HepG2 (cell line): Measurements from ENCODE around the gene POLR1H. TPM values are rescaled to one million over a fixed set of nuclear protein-coding genes. Genes with fewer than 3 reads are reported as not detected.

Source experiments
- HDAC1 ChIP-seq: sonication (generic); formaldehyde crosslinking; IDR thresholded peaks from 2 replicates; pipeline ENCODE4 v1.5.1; 2020; ENCODE audit warnings: mild to moderate bottlenecking, missing genetic modification reagents
- ISL2 ChIP-seq: sonication (generic); formaldehyde crosslinking; IDR thresholded peaks from 2 replicates; pipeline ENCODE4 v1.5.0; 2020; ENCODE audit warnings: missing genetic modification reagents
- ISX ChIP-seq: sonication (generic); formaldehyde crosslinking; conservative IDR thresholded peaks from 2 replicates; pipeline ENCODE4 v1.5.0; 2020; ENCODE audit warnings: missing genetic modification reagents
- RFX1 ChIP-seq: fragments of 450-650 bp; IDR thresholded peaks from 2 replicates; pipeline ENCODE4 v1.6.1; 2017
- RNF2 ChIP-seq: fragments of 450-650 bp; conservative IDR thresholded peaks from 2 replicates; pipeline ENCODE4 v1.6.1; 2016; ENCODE audit warnings: low read depth
- TEAD2 ChIP-seq: sonication (generic); formaldehyde crosslinking; IDR thresholded peaks from 2 replicates; pipeline ENCODE4 v1.9.0; 2021; ENCODE audit warnings: missing genetic modification reagents
- XRCC5 ChIP-seq: fragments of 200-400 bp; formaldehyde crosslinking; optimal IDR thresholded peaks from 2 replicates; pipeline ENCODE3; 2017; ENCODE audit warnings: mild to moderate bottlenecking, low read length
- ZNF660 ChIP-seq: sonication (generic); formaldehyde crosslinking; IDR thresholded peaks from 2 replicates; pipeline ENCODE4 v1.5.1; 2020; ENCODE audit warnings: mild to moderate bottlenecking, low read depth, missing genetic modification reagents, borderline replicate concordance
- ZNF678 ChIP-seq: sonication (generic); formaldehyde crosslinking; IDR thresholded peaks from 2 replicates; pipeline ENCODE4 v1.4.0; 2020; ENCODE audit warnings: mild to moderate bottlenecking, missing genetic modification reagents
- ZNF792 ChIP-seq: IDR thresholded peaks from 2 replicates; pipeline ENCODE4 v1.6.1; 2016
- polyA plus RNA-seq, 8 experiments: library from polyadenylated mRNA; depleted of rRNA in 3 of 8; stranded (reverse) in 7 of 8; unstranded in 1 of 8; fragments of >200 nt; fragmentation: Illumina TruSeq in 4 of 8; extraction: Trizol in 4 of 8; gene quantifications; 2 replicates each; pipeline versions ENCODE4 v1.2.1 to v1.2.3, GENCODE V29; 2011 to 2016; ENCODE audit warnings: low read depth in 4 of 8, missing spikeins in 1 of 8, mixed read lengths in 1 of 8; ENCODE audit not compliant: insufficient read depth in 1 of 8
- total RNA-seq, 5 experiments: library from RNA; depleted of rRNA; stranded (reverse); fragments of >200 nt; fragmentation: Illumina TruSeq; extraction: Trizol; gene quantifications; 2 replicates each; pipeline ENCODE4 v1.2.3, GENCODE V29; 2016; ENCODE audit warnings: low read depth in 1 of 5
- TF ChIP-seq, protein P1 (sequence below): sonication (generic); formaldehyde crosslinking; IDR thresholded peaks from 2 replicates; pipeline ENCODE4 v1.8.0; 2022; ENCODE audit warnings: mild to moderate bottlenecking, missing genetic modification reagents; ENCODE audit not compliant: insufficient replicate concordance
- TF ChIP-seq, protein P2 (sequence below): sonication (generic); formaldehyde crosslinking; conservative IDR thresholded peaks from 2 replicates; pipeline ENCODE4 v1.8.0; 2022; ENCODE audit warnings: mild to moderate bottlenecking, moderate library complexity, missing genetic modification reagents
- TF ChIP-seq, protein P3 (sequence below), 2 experiments: sonication (generic) in 1 of 2; formaldehyde crosslinking in 1 of 2; IDR thresholded peaks; 2 replicates each; pipeline versions ENCODE4 v1.6.1 to v1.9.0; 2014 to 2022; ENCODE audit warnings: antibody characterized with exemption in 1 of 2, borderline replicate concordance in 1 of 2, inconsistent platforms in 1 of 2, low read depth in 1 of 2, missing genetic modification reagents in 1 of 2
- TF ChIP-seq, protein P4 (sequence below), 2 experiments: sonication (generic) in 1 of 2; formaldehyde crosslinking in 1 of 2; IDR thresholded peaks; 2 replicates each; pipeline versions ENCODE4 v1.4.0 to v1.6.1; 2018 to 2020; ENCODE audit warnings: missing genetic modification reagents in 2 of 2, borderline replicate concordance in 1 of 2, low read depth in 1 of 2, mild to moderate bottlenecking in 1 of 2, missing biosample characterization in 1 of 2
- TF ChIP-seq, protein P5 (sequence below): IDR thresholded peaks from 2 replicates; pipeline ENCODE4 v1.6.1; 2018; ENCODE audit warnings: missing genetic modification reagents, mild to moderate bottlenecking, missing compliant biosample characterization

Gene POLR1H
- total and polyA plus RNA-seq, 2 of the 13 experiments (the other 11 are each of a cell fraction or from before 2014, with no cell fraction given), result 61.4 to 79.8 TPM

- TF ChIP-seq, protein P1, sequence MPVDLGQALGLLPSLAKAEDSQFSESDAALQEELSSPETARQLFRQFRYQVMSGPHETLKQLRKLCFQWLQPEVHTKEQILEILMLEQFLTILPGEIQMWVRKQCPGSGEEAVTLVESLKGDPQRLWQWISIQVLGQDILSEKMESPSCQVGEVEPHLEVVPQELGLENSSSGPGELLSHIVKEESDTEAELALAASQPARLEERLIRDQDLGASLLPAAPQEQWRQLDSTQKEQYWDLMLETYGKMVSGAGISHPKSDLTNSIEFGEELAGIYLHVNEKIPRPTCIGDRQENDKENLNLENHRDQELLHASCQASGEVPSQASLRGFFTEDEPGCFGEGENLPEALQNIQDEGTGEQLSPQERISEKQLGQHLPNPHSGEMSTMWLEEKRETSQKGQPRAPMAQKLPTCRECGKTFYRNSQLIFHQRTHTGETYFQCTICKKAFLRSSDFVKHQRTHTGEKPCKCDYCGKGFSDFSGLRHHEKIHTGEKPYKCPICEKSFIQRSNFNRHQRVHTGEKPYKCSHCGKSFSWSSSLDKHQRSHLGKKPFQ (CRISPR knock-in tag), result no peak
- TF ChIP-seq, protein P2, sequence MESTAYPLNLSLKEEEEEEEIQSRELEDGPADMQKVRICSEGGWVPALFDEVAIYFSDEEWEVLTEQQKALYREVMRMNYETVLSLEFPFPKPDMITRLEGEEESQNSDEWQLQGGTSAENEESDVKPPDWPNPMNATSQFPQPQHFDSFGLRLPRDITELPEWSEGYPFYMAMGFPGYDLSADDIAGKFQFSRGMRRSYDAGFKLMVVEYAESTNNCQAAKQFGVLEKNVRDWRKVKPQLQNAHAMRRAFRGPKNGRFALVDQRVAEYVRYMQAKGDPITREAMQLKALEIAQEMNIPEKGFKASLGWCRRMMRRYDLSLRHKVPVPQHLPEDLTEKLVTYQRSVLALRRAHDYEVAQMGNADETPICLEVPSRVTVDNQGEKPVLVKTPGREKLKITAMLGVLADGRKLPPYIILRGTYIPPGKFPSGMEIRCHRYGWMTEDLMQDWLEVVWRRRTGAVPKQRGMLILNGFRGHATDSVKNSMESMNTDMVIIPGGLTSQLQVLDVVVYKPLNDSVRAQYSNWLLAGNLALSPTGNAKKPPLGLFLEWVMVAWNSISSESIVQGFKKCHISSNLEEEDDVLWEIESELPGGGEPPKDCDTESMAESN (CRISPR knock-in tag), result peak; percentile 68; the same call in 1 of the 2 replicates
- TF ChIP-seq ZNF792 (CRISPR knock-in tag), result peak; percentile 60; the same call in 1 of the 2 replicates
- TF ChIP-seq ZNF678, result peak; percentile 45; the same call in 1 of the 2 replicates
- TF ChIP-seq ZNF660 (CRISPR knock-in tag), result no peak
- TF ChIP-seq RFX1, result no peak
- TF ChIP-seq RNF2, result no peak
- peak; percentile 40 for TF ChIP-seq XRCC5
- TF ChIP-seq, protein P3, sequence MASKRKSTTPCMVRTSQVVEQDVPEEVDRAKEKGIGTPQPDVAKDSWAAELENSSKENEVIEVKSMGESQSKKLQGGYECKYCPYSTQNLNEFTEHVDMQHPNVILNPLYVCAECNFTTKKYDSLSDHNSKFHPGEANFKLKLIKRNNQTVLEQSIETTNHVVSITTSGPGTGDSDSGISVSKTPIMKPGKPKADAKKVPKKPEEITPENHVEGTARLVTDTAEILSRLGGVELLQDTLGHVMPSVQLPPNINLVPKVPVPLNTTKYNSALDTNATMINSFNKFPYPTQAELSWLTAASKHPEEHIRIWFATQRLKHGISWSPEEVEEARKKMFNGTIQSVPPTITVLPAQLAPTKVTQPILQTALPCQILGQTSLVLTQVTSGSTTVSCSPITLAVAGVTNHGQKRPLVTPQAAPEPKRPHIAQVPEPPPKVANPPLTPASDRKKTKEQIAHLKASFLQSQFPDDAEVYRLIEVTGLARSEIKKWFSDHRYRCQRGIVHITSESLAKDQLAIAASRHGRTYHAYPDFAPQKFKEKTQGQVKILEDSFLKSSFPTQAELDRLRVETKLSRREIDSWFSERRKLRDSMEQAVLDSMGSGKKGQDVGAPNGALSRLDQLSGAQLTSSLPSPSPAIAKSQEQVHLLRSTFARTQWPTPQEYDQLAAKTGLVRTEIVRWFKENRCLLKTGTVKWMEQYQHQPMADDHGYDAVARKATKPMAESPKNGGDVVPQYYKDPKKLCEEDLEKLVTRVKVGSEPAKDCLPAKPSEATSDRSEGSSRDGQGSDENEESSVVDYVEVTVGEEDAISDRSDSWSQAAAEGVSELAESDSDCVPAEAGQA (IDR thresholded peaks at IDR 0.05; ENCODE audit: low read depth), result peak; percentile 50; the same call in 1 of the 2 replicates
- TF ChIP-seq, protein P3 (CRISPR knock-in tag; IDR thresholded peaks at IDR 0.05; ENCODE audit: borderline replicate concordance), result no peak
- TF ChIP-seq, protein P4, sequence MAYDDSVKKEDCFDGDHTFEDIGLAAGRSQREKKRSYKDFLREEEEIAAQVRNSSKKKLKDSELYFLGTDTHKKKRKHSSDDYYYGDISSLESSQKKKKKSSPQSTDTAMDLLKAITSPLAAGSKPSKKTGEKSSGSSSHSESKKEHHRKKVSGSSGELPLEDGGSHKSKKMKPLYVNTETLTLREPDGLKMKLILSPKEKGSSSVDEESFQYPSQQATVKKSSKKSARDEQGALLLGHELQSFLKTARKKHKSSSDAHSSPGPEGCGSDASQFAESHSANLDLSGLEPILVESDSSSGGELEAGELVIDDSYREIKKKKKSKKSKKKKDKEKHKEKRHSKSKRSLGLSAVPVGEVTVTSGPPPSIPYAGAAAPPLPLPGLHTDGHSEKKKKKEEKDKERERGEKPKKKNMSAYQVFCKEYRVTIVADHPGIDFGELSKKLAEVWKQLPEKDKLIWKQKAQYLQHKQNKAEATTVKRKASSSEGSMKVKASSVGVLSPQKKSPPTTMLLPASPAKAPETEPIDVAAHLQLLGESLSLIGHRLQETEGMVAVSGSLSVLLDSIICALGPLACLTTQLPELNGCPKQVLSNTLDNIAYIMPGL (CRISPR knock-in tag; IDR thresholded peaks at IDR 0.05; ENCODE audit: borderline replicate concordance in 1 of 2, low read depth in 1 of 2), result peak; percentile 86 to 88; a peak in 3 of 4 replicates
- TF ChIP-seq TEAD2 (CRISPR knock-in tag), result no peak
- TF ChIP-seq, protein P5, sequence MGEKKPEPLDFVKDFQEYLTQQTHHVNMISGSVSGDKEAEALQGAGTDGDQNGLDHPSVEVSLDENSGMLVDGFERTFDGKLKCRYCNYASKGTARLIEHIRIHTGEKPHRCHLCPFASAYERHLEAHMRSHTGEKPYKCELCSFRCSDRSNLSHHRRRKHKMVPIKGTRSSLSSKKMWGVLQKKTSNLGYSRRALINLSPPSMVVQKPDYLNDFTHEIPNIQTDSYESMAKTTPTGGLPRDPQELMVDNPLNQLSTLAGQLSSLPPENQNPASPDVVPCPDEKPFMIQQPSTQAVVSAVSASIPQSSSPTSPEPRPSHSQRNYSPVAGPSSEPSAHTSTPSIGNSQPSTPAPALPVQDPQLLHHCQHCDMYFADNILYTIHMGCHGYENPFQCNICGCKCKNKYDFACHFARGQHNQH, result peak; percentile 82
- peak; percentile 68; the same call in 1 of the 2 replicates for TF ChIP-seq ISL2
- no peak for TF ChIP-seq ISX (CRISPR knock-in tag)
- peak; percentile 85 for TF ChIP-seq HDAC1 (CRISPR knock-in tag)
Observed at GRCh38 chr6:30100585-30101443, 39.7 kb downstream of the POLR1H start (continued).
